Measurements from ENCODE around the gene SPATA13. TPM values are rescaled to one million over a fixed set of nuclear protein-coding genes. Genes with fewer than 3 reads are reported as not detected.

SPATA13 gene
- total and polyA plus RNA-seq, 2 donors (not counting 1 experiment from before 2014, with no cell fraction given): 5.7 to 8.3 TPM

GRCh38 chr13:24115671-24116070, 44.8 kb upstream of the SPATA13 start:
- peaks cover 0 to 4% (median 0%) of the 10 kb centered on the region in 3 donors for H3K9me3 ChIP-seq (ENCODE audit: control extremely low read depth in 1 of 3, control insufficient read depth in 2 of 3, insufficient read depth in 1 of 3, low read length in 2 of 3)
- no peak overlapping the region for H3K4me3 Mint-ChIP-seq
- H3K27me3 ChIP-seq (replicated peaks in 1 of 4; ENCODE audit: control extremely low read depth in 1 of 4, control insufficient read depth in 3 of 4, insufficient read depth in 4 of 4, low read length in 3 of 4): peaks cover 0 to 6% (median 0%) of the 10 kb centered on the region in 4 experiments
- no peak overlapping the region for H3K27ac ChIP-seq (ENCODE audit: low read length in 2 of 2)
- CTCF ChIA-PET: no interaction called here
- POLR2A ChIA-PET: no interaction called here
- no peaks in the 10 kb centered on the region for H3K79me2 ChIP-seq (ENCODE audit: control insufficient read depth, insufficient read depth, low read length)
- H3K4me2 ChIP-seq (replicated peaks; ENCODE audit: low read depth, low read length, poor library complexity, severe bottlenecking): no peak overlapping the region
- H3K4me1 ChIP-seq (ENCODE audit: control insufficient read depth in 2 of 2, insufficient read depth in 2 of 2, low read length in 2 of 2): no peaks in the 10 kb centered on the region
- 92% methylated on average over 5 of the region's 6 CpGs for WGBS (ENCODE audit: insufficient coverage)
- H3K36me3 ChIP-seq (replicated peaks in 1 of 2; ENCODE audit: control extremely low read depth in 1 of 2, control insufficient read depth in 1 of 2, extremely low read depth in 1 of 2, insufficient read depth in 2 of 2, low read length in 1 of 2): no peaks in the 10 kb centered on the region
- H3K27ac Mint-ChIP-seq: no peak overlapping the region
- ATAC-seq (ENCODE audit: low read depth) (no peak), DNase-seq (no peak)
- intact Hi-C loops (cut with micrococcal nuclease): no loop called here
- H3K9ac ChIP-seq (ENCODE audit: low read length): no peak overlapping the region
- TF ChIP-seq CTCF (IDR thresholded peaks at IDR 0.05) (no peak), EZH2 (IDR thresholded peaks at IDR 0.05; ENCODE audit: borderline replicate concordance, insufficient read depth, low read depth, low read length, poor library complexity, severe bottlenecking) (no peak)
- no peak overlapping the region for H2AFZ ChIP-seq (ENCODE audit: insufficient read depth, low read depth, low read length, poor library complexity, severe bottlenecking)
- H4K20me1 ChIP-seq (ENCODE audit: control insufficient read depth, insufficient read depth, low read length, poor library complexity, severe bottlenecking): no peaks in the 10 kb centered on the region
- H3K27me3 Mint-ChIP-seq: peaks cover 28% of the 10 kb centered on the region
- H3K4me1 Mint-ChIP-seq: no peaks in the 10 kb centered on the region
- H3K9me3 Mint-ChIP-seq (ENCODE audit: insufficient read depth): no peaks in the 10 kb centered on the region
- H3K4me3 ChIP-seq (ENCODE audit: control extremely low read depth in 1 of 5, extremely low read depth in 1 of 5, insufficient read depth in 1 of 5, low read depth in 2 of 5, low read length in 4 of 5): no peak overlapping the region

- H2AFZ ChIP-seq (ENCODE audit: insufficient read depth, low read depth, low read length, poor library complexity, severe bottlenecking): no peak overlapping the region
- H3K27me3 ChIP-seq (replicated peaks in 1 of 4; ENCODE audit: control extremely low read depth in 1 of 4, control insufficient read depth in 3 of 4, insufficient read depth in 4 of 4, low read length in 3 of 4): peaks cover 0 to 6% (median 0%) of the 10 kb centered on the region in 4 experiments
- peaks cover 32% of the 10 kb centered on the region for H3K27me3 Mint-ChIP-seq
- no peaks in the 10 kb centered on the region for H3K79me2 ChIP-seq (ENCODE audit: control insufficient read depth, insufficient read depth, low read length)
- DNase-seq: no peak
- H3K4me3 Mint-ChIP-seq: no peak overlapping the region
- no peak overlapping the region for H3K27ac Mint-ChIP-seq
- H3K36me3 ChIP-seq (replicated peaks in 1 of 2; ENCODE audit: control extremely low read depth in 1 of 2, control insufficient read depth in 1 of 2, extremely low read depth in 1 of 2, insufficient read depth in 2 of 2, low read length in 1 of 2): no peaks in the 10 kb centered on the region
- no peaks in the 10 kb centered on the region for H4K20me1 ChIP-seq (ENCODE audit: control insufficient read depth, insufficient read depth, low read length, poor library complexity, severe bottlenecking)
- intact Hi-C loops (cut with micrococcal nuclease): no loop called here
- no peaks in the 10 kb centered on the region for H3K4me1 ChIP-seq (ENCODE audit: control insufficient read depth in 2 of 2, insufficient read depth in 2 of 2, low read length in 2 of 2)
- peaks cover 0 to 4% (median 0%) of the 10 kb centered on the region in 3 donors for H3K9me3 ChIP-seq (ENCODE audit: control extremely low read depth in 1 of 3, control insufficient read depth in 2 of 3, insufficient read depth in 1 of 3, low read length in 2 of 3)
- H3K9ac ChIP-seq (ENCODE audit: low read length): no peak overlapping the region
- H3K9me3 Mint-ChIP-seq (ENCODE audit: insufficient read depth): no peaks in the 10 kb centered on the region
- ChIA-PET CTCF (no interaction called here), POLR2A (no interaction called here)
- no peak overlapping the region for H3K27ac ChIP-seq (ENCODE audit: low read length in 2 of 2)
- ATAC-seq (ENCODE audit: low read depth): no peak
- no peak overlapping the region for H3K4me3 ChIP-seq (ENCODE audit: control extremely low read depth in 1 of 5, extremely low read depth in 1 of 5, insufficient read depth in 1 of 5, low read depth in 2 of 5, low read length in 4 of 5)
- no peak overlapping the region for H3K4me2 ChIP-seq (replicated peaks; ENCODE audit: low read depth, low read length, poor library complexity, severe bottlenecking)
- WGBS (ENCODE audit: insufficient coverage): 90% methylated on average over 6 of the region's 6 CpGs
- no peaks in the 10 kb centered on the region for H3K4me1 Mint-ChIP-seq
- TF ChIP-seq EZH2 (IDR thresholded peaks at IDR 0.05; ENCODE audit: borderline replicate concordance, insufficient read depth, low read depth, low read length, poor library complexity, severe bottlenecking) (no peak), CTCF (IDR thresholded peaks at IDR 0.05) (no peak)
Observed at GRCh38 chr13:24116131-24116530, 44.4 kb upstream of the SPATA13 start.

Measured in B cell (primary cell).